ENCODE data around the gene PGBD5. TPM values are rescaled to one million over a fixed set of nuclear protein-coding genes. Genes with fewer than 3 reads are reported as not detected.

PGBD5 gene
- total RNA-seq, 4 donors from 2014 or later = 0.79 to 2.6 (median 1.1) TPM

- no peak for DNase-seq
- no peak for TF ChIP-seq POLR2AphosphoS5 (IDR thresholded peaks at IDR 0.05)
- TF ChIP-seq EP300 (IDR thresholded peaks at IDR 0.05; ENCODE audit: low read depth) = no peak
- no peak for TF ChIP-seq CTCF (IDR thresholded peaks at IDR 0.05)
- no peak for TF ChIP-seq POLR2A (IDR thresholded peaks at IDR 0.05)
- Histone ChIP-seq H3K27ac (no peak overlapping the region), H3K9me3 (no peaks in the 10 kb centered on the region), H3K4me3 (peak overlapping the region in 3 of 4 donors; percentile 26 to 54 (median 40)), H3K4me1 (peaks cover 0 to 16% (median 8%) of the 10 kb centered on the region in 4 donors), H3K27me3 (peaks cover 69% of the 10 kb centered on the region), H3K36me3 (no peaks in the 10 kb centered on the region)
- intact Hi-C loops (cut with DNase I; ENCODE audit: low total_unique reads) = no loop called here
- WGBS, 2 donors (ENCODE audit: low coverage in 1 of 2) = 9% methylated on average over 33 of the region's 33 CpGs; no CpG with 5 or more reads in 1 of the 2 donors
- in situ Hi-C loops (cut with MboI; ENCODE audit: low pct_ligation_motif_present in 1 of 4, low pct_unique_long_range_greater_than_20kb in 1 of 4, low sequenced_read_pairs in 3 of 4) = no loop called here
Measured at GRCh38 chr1:230424391-230425251, 1.5 kb downstream of the PGBD5 start.

GRCh38 chr1:230423951-230424350, 2.2 kb downstream of the PGBD5 start:
- DNase-seq = no peak
- Histone ChIP-seq H3K9me3 (no peaks in the 10 kb centered on the region), H3K4me3 (no peak overlapping the region), H3K4me1 (peaks cover 0 to 16% (median 8%) of the 10 kb centered on the region in 4 donors), H3K27ac (no peak overlapping the region), H3K36me3 (no peaks in the 10 kb centered on the region), H3K27me3 (peaks cover 65% of the 10 kb centered on the region)
- in situ Hi-C loops (cut with MboI; ENCODE audit: low pct_ligation_motif_present in 1 of 4, low pct_unique_long_range_greater_than_20kb in 1 of 4, low sequenced_read_pairs in 3 of 4) = no loop called here
- TF ChIP-seq POLR2AphosphoS5 (IDR thresholded peaks at IDR 0.05) (no peak), EP300 (IDR thresholded peaks at IDR 0.05; ENCODE audit: low read depth) (no peak), POLR2A (IDR thresholded peaks at IDR 0.05) (no peak), CTCF (IDR thresholded peaks at IDR 0.05) (no peak)
- WGBS, 2 donors (ENCODE audit: low coverage in 1 of 2) = 80 to 87% methylated on average over 4 of the region's 4 CpGs
- intact Hi-C loops (cut with DNase I; ENCODE audit: low total_unique reads) = no loop called here

GRCh38 chr1:230423261-230423660, 2.9 kb downstream of the PGBD5 start:
- in situ Hi-C loops (cut with MboI; ENCODE audit: low pct_ligation_motif_present in 1 of 4, low pct_unique_long_range_greater_than_20kb in 1 of 4, low sequenced_read_pairs in 3 of 4) (no loop called here), intact Hi-C loops (cut with DNase I; ENCODE audit: low total_unique reads) (no loop called here)
- peaks cover 61% of the 10 kb centered on the region for H3K27me3 ChIP-seq
- no peak overlapping the region for H3K4me3 ChIP-seq
- no peaks in the 10 kb centered on the region for H3K9me3 ChIP-seq
- H3K27ac ChIP-seq = no peak overlapping the region
- WGBS, 2 donors (ENCODE audit: low coverage in 1 of 2) = 50 to 86% methylated on average over 1 to 5 of the region's 5 CpGs
- no peaks in the 10 kb centered on the region for H3K36me3 ChIP-seq
- TF ChIP-seq POLR2A (IDR thresholded peaks at IDR 0.05) = no peak
- TF ChIP-seq EP300 (IDR thresholded peaks at IDR 0.05; ENCODE audit: low read depth) = no peak
- no peak for TF ChIP-seq POLR2AphosphoS5 (IDR thresholded peaks at IDR 0.05)
- TF ChIP-seq CTCF (IDR thresholded peaks at IDR 0.05) = no peak
- DNase-seq = no peak
- peaks cover 0 to 16% (median 8%) of the 10 kb centered on the region in 4 donors for H3K4me1 ChIP-seq

- H3K36me3 ChIP-seq = no peaks in the 10 kb centered on the region
- TF ChIP-seq POLR2AphosphoS5 (IDR thresholded peaks at IDR 0.05) (no peak), POLR2A (IDR thresholded peaks at IDR 0.05) (no peak), EP300 (IDR thresholded peaks at IDR 0.05; ENCODE audit: low read depth) (no peak), CTCF (IDR thresholded peaks at IDR 0.05) (no peak)
- no peak for DNase-seq
- in situ Hi-C loops (cut with MboI; ENCODE audit: low pct_ligation_motif_present in 1 of 4, low pct_unique_long_range_greater_than_20kb in 1 of 4, low sequenced_read_pairs in 3 of 4) = no loop called here
- no peaks in the 10 kb centered on the region for H3K9me3 ChIP-seq
- no peak overlapping the region for H3K27ac ChIP-seq
- no peak overlapping the region for H3K4me3 ChIP-seq
- intact Hi-C loops (cut with DNase I; ENCODE audit: low total_unique reads) = no loop called here
- H3K4me1 ChIP-seq = peaks cover 0 to 16% (median 8%) of the 10 kb centered on the region in 4 donors
- WGBS, 2 donors (ENCODE audit: low coverage in 1 of 2) = 61 to 72% methylated on average over 2 to 14 of the region's 14 CpGs
- peaks cover 56% of the 10 kb centered on the region for H3K27me3 ChIP-seq
Measured at GRCh38 chr1:230422221-230422981, 3.7 kb downstream of the PGBD5 start.

Measured in transverse colon (tissue), 4 donors.